HCT116 (cell line): ENCODE results near the gene ZFR. TPM values are rescaled to one million over a fixed set of nuclear protein-coding genes. Genes with fewer than 3 reads are reported as not detected.

ENCODE experiments used
- ATAC-seq: fragments of 200-7000 bp; cut with Tn5 transposase; 2 replicates; pipeline ENCODE4 v1.9.1; 2020; ENCODE audit warnings: mild to moderate bottlenecking, moderate library complexity
- BruUV-seq: library from RNA; stranded (reverse); fragments of 400-500 nt; replicated peaks from 2 replicates; lab custom pipeline; 2021; lab: Mats Ljungman, UMichigan
- CTCF ChIA-PET: fragments of 300-600 bp; sonication (Branson Sonifier 250); formaldehyde crosslinking; loops from one replicate; lab custom pipeline; 2021; ENCODE audit warnings: antibody characterized with exemption; lab: Charles Lee
- POLR2A ChIA-PET: fragments of 300-600, 350-600 bp; sonication (Branson Sonifier 250); formaldehyde crosslinking; loops from one replicate; lab custom pipeline; 2021; ENCODE audit warnings: antibody characterized with exemption; lab: Charles Lee
- RAD21 ChIA-PET, 2 experiments: fragments of 300-600 bp; sonication (Branson Sonifier 250); formaldehyde crosslinking; loops; one replicate each; lab custom pipeline; 2023; ENCODE audit warnings: low total read pairs in 2 of 2; ENCODE audit not compliant: uncharacterized antibody in 2 of 2, unreplicated experiment in 2 of 2, low non-redundant PET in 1 of 2; lab: Charles Lee
- DNase-seq: peaks from one replicate; pipeline ENCODE4 v3.0.0-alpha.2; 2010; ENCODE audit warnings: low read depth, low spot score
- H2AFZ ChIP-seq: fragments of 200-600 bp; shearing (Covaris generic), sonication (generic); 2 replicates; pipeline ENCODE4 v1.6.1; 2017; ENCODE audit warnings: low read depth, mixed run types, mixed read lengths, antibody characterized with exemption, low read length; ENCODE audit not compliant: poor library complexity, severe bottlenecking
- H3K27ac ChIP-seq: 2 replicates; pipeline ENCODE4 v1.5.1; 2012; ENCODE audit warnings: low read depth, low read length
- H3K27me3 ChIP-seq: fragments of 200-600 bp; sonication (generic); 2 replicates; pipeline ENCODE4 v1.6.1; 2016; ENCODE audit warnings: mixed run types, low read length, mixed read lengths; ENCODE audit not compliant: insufficient read depth
- H3K36me3 ChIP-seq, 2 experiments: fragments of 200-500 bp in 1 of 2; fragments of 200-600 bp in 1 of 2; sonication (Bioruptor generic) in 1 of 2; sonication (generic) in 1 of 2; 2 replicates each; pipeline versions ENCODE4 v1.5.1 to v1.6.1; 2014 to 2016; ENCODE audit warnings: low read length in 2 of 2, inconsistent platforms in 1 of 2, mixed read lengths in 1 of 2, mixed run types in 1 of 2; ENCODE audit not compliant: insufficient read depth in 2 of 2, control insufficient read depth in 1 of 2
- H3K4me1 ChIP-seq, 2 experiments: fragments of 200-600 bp in 1 of 2; sonication (generic) in 1 of 2; 2 replicates each; pipeline versions ENCODE4 v1.5.1 to v1.6.1; 2012 to 2017; ENCODE audit warnings: low read length in 2 of 2, inconsistent platforms in 1 of 2, mild to moderate bottlenecking in 1 of 2, mixed read lengths in 1 of 2, mixed run types in 1 of 2, moderate library complexity in 1 of 2; ENCODE audit not compliant: insufficient read depth in 2 of 2, control insufficient read depth in 1 of 2
- H3K4me2 ChIP-seq: fragments of 200-600 bp; sonication (generic); 2 replicates; pipeline ENCODE4 v1.6.1; 2017; ENCODE audit warnings: mixed run types, low read length, mixed read lengths
- H3K4me3 ChIP-seq, 2 experiments: fragments of 200-600 bp in 1 of 2; sonication (generic) in 1 of 2; replicated peaks in 1 of 2; 2 replicates each; pipeline ENCODE4 v1.5.1; 2011 to 2016; ENCODE audit warnings: low read length in 2 of 2, control low read depth in 1 of 2, low read depth in 1 of 2, mild to moderate bottlenecking in 1 of 2, mixed read lengths in 1 of 2, mixed run types in 1 of 2
- H3K79me2 ChIP-seq: fragments of 200-600 bp; sonication (generic); 2 replicates; pipeline ENCODE4 v1.6.1; 2017; ENCODE audit warnings: mild to moderate bottlenecking, mixed run types, low read length, moderate library complexity, mixed read lengths; ENCODE audit not compliant: insufficient read depth
- H3K9ac ChIP-seq: fragments of 200-600 bp; sonication (generic); 2 replicates; pipeline ENCODE4 v1.6.1; 2016; ENCODE audit warnings: low read length, mixed read lengths
- H3K9me2 ChIP-seq: fragments of 200-600 bp; sonication (generic), shearing (Covaris generic); 2 replicates; pipeline ENCODE4 v1.6.1; 2017; ENCODE audit warnings: mixed run types, mild to moderate bottlenecking, moderate library complexity; ENCODE audit not compliant: insufficient read depth
- H3K9me3 ChIP-seq, 2 experiments: fragments of 200-500 bp in 1 of 2; fragments of 200-600 bp in 1 of 2; sonication (Bioruptor generic) in 1 of 2; sonication (generic) in 1 of 2; 2 replicates each; pipeline ENCODE4 v1.6.1; 2014 to 2017; ENCODE audit warnings: low read length in 2 of 2, mixed read lengths in 2 of 2, inconsistent platforms in 1 of 2, low read depth in 1 of 2, mild to moderate bottlenecking in 1 of 2, mixed run types in 1 of 2, moderate library complexity in 1 of 2; ENCODE audit not compliant: control insufficient read depth in 1 of 2, insufficient read depth in 1 of 2
- H4K20me1 ChIP-seq: fragments of 200-600 bp; sonication (generic), shearing (Covaris generic); 2 replicates; pipeline ENCODE4 v1.6.1; 2017; ENCODE audit warnings: mixed run types, mild to moderate bottlenecking, moderate library complexity; ENCODE audit not compliant: insufficient read depth
- ATF3 ChIP-seq: IDR thresholded peaks from 2 replicates; pipeline ENCODE4 v1.6.1; 2012
- CBX3 ChIP-seq: IDR thresholded peaks from 2 replicates; pipeline ENCODE4 v1.6.1; 2012; ENCODE audit warnings: low read depth
- CTCF ChIP-seq, 3 experiments: fragments of 200-600 bp in 1 of 3; sonication (generic) in 1 of 3; IDR thresholded peaks in 2 of 3; conservative IDR thresholded peaks in 1 of 3; 2 replicates each; pipeline ENCODE4 v1.5.1; 2012 to 2017; ENCODE audit warnings: low read depth in 2 of 3, low read length in 2 of 3, antibody characterized with exemption in 1 of 3, borderline replicate concordance in 1 of 3, control low read depth in 1 of 3, mild to moderate bottlenecking in 1 of 3, mixed read lengths in 1 of 3, mixed run types in 1 of 3, moderate library complexity in 1 of 3; ENCODE audit not compliant: insufficient read depth in 1 of 3
- EGR1 ChIP-seq: IDR thresholded peaks from 2 replicates; pipeline ENCODE4 v1.6.1; 2012; ENCODE audit warnings: low read depth
- ELF1 ChIP-seq: IDR thresholded peaks from 2 replicates; pipeline ENCODE4 v1.6.1; 2012; ENCODE audit warnings: low read depth, borderline replicate concordance
- EZH2 ChIP-seq: fragments of 200-600 bp; sonication (generic); IDR thresholded peaks from 2 replicates; pipeline ENCODE4 v1.6.1; 2017; ENCODE audit warnings: antibody characterized with exemption, mixed run types
- EZH2phosphoT487 ChIP-seq: fragments of 200-600 bp; IDR thresholded peaks from 2 replicates; pipeline ENCODE4 v1.6.1; 2018; ENCODE audit warnings: antibody characterized with exemption, borderline replicate concordance
- FOSL1 ChIP-seq: IDR thresholded peaks from 2 replicates; pipeline ENCODE4 v1.6.1; 2012; ENCODE audit warnings: low read depth
- JUND ChIP-seq: IDR thresholded peaks from 2 replicates; pipeline ENCODE4 v1.6.1; 2012
- MAX ChIP-seq: IDR thresholded peaks from 2 replicates; pipeline ENCODE4 v1.6.1; 2012
- POLR2A ChIP-seq: IDR thresholded peaks from 2 replicates; pipeline ENCODE4 v1.7.0; 2011; ENCODE audit warnings: borderline replicate concordance; ENCODE audit not compliant: insufficient read depth, insufficient read length; ENCODE audit errors: extremely low read depth
- REST ChIP-seq: IDR thresholded peaks from 2 replicates; pipeline ENCODE4 v1.6.1; 2012; ENCODE audit warnings: low read depth
- SIN3A ChIP-seq: IDR thresholded peaks from 2 replicates; pipeline ENCODE4 v1.6.1; 2012; ENCODE audit warnings: low read depth
- SP1 ChIP-seq: IDR thresholded peaks from 2 replicates; pipeline ENCODE4 v1.6.1; 2012; ENCODE audit warnings: low read depth
- SRF ChIP-seq: IDR thresholded peaks from 2 replicates; pipeline ENCODE4 v1.6.1; 2012; ENCODE audit warnings: low read depth
- ZNF274 ChIP-seq: fragments of 200-500 bp; sonication (Bioruptor generic); IDR thresholded peaks from 2 replicates; pipeline ENCODE4 v1.6.1; 2014; ENCODE audit warnings: mild to moderate bottlenecking, low read depth, low read length, inconsistent platforms
- intact Hi-C: fragments of 100-400 bp; cut with micrococcal nuclease; formaldehyde crosslinking; loops from 2 replicates; pipeline ENCODE4 v1.10.0; 2022
- total RNA-seq: library from RNA; stranded (reverse); gene quantifications from one replicate; pipeline ENCODE4 v1.2.1, GENCODE V29; 2021; ENCODE audit not compliant: unreplicated experiment

The ZFR gene
- total RNA-seq, 1 experiment from 2014 or later: 65.7 TPM

GRCh38 chr5:32426440-32427151, 17.9 kb downstream of the ZFR start:
- Histone ChIP-seq H3K9ac (no peak overlapping the region), H4K20me1 (peaks cover 4% of the 10 kb centered on the region; the same call in 1 of the 2 replicates), H3K36me3 (peaks cover 2 to 11% of the 10 kb centered on the region in 2 experiments; a peak in 1 of 4 replicates), H3K27me3 (no peaks in the 10 kb centered on the region), H3K79me2 (peaks cover 99% of the 10 kb centered on the region), H3K4me2 (no peak overlapping the region), H3K27ac (no peak overlapping the region), H3K9me3 (no peaks in the 10 kb centered on the region; a peak in 1 of 4 replicates), H3K9me2 (no peaks in the 10 kb centered on the region), H2AFZ (no peak overlapping the region)
- POLR2A ChIA-PET: no interaction called here
- no TSS peak for BruUV-seq
- intact Hi-C loops: no loop called here
- CTCF ChIA-PET: no interaction called here
- TF ChIP-seq EZH2phosphoT487 (no peak), CBX3 (peak; percentile 26; the same call in 1 of the 2 replicates), ATF3 (no peak)
- TF ChIP-seq, all 23 proteins: peak for 1
- ATAC-seq (no peak), DNase-seq (no peak)
- Histone ChIP-seq H3K4me1 (no peaks in the 10 kb centered on the region), H3K4me3 (no peak overlapping the region)
- RAD21 ChIA-PET: no interaction called here

- CTCF ChIA-PET: no interaction called here
- peaks cover 2 to 8% of the 10 kb centered on the region in 2 experiments; a peak in 2 of 4 replicates for H3K36me3 ChIP-seq
- TF ChIP-seq EGR1 (no peak), ZNF274 (no peak), SP1 (no peak), EZH2 (no peak), POLR2A (no peak), MAX (no peak), CBX3 (no peak), FOSL1 (no peak), CTCF (IDR thresholded peaks at IDR 0.05 in 2 of 3, conservative IDR thresholded peaks at IDR 0.05 in 1 of 3; ENCODE audit: borderline replicate concordance in 1 of 3, insufficient read depth in 1 of 3, low read depth in 2 of 3, low read length in 2 of 3) (no peak), SRF (no peak), ELF1 (no peak), SIN3A (no peak), REST (no peak), JUND (no peak)
Measured at GRCh38 chr5:32422697-32423096, 21.8 kb downstream of the ZFR start.

More at GRCh38 chr5:32422697-32423096, 21.8 kb downstream of the ZFR start:
- no TSS peak for BruUV-seq
- Histone ChIP-seq H3K9me2 (no peaks in the 10 kb centered on the region), H3K4me3 (no peak overlapping the region), H4K20me1 (peaks cover 4% of the 10 kb centered on the region; the same call in 1 of the 2 replicates), H3K4me1 (no peaks in the 10 kb centered on the region), H3K4me2 (no peak overlapping the region), H3K9ac (no peak overlapping the region), H3K27ac (no peak overlapping the region), H3K79me2 (peaks cover 98% of the 10 kb centered on the region), H2AFZ (no peak overlapping the region), H3K9me3 (no peaks in the 10 kb centered on the region; a peak in 1 of 4 replicates), H3K27me3 (no peaks in the 10 kb centered on the region)
- RAD21 ChIA-PET: no interaction called here
- POLR2A ChIA-PET: no interaction called here
- no peak for ATAC-seq
- intact Hi-C loops: no loop called here
- no peak for DNase-seq
